HL-60 (cell line): ENCODE data around the gene AGXT2.

ENCODE experiments used
- CTCF ChIP-seq: IDR thresholded peaks from one replicate; pipeline ENCODE4 v1.5.1; 2011; ENCODE audit warnings: low read length, control low read depth, inconsistent platforms; ENCODE audit not compliant: insufficient read depth
- POLR2AphosphoS5 ChIP-seq: IDR thresholded peaks from 2 replicates; pipeline ENCODE4 v1.6.1; 2012; ENCODE audit warnings: low read depth

GRCh38 chr5:35066260-35066795 is 18.6 kb upstream of the AGXT2 start:
- TF ChIP-seq CTCF (no peak), POLR2AphosphoS5 (no peak)
